Activated naive CD4-positive, alpha-beta T cell treated with anti-CD3 and anti-CD28 coated beads, Interleukin-2, amount 50 U/mL, for 16 hours (primary cell): ENCODE results near the gene SLFN5.
"Not testable (repeated sequence)": the region's sequence is repeated elsewhere in the genome, so short reads cannot be mapped to it uniquely, and the experiment has no call there.

Source experiments
- DNase-seq: peaks from one replicate; pipeline ENCODE4 v3.0.0-alpha.2; 2020

The SLFN5 gene

GRCh38 chr17:35242805-35243560, at the start of gene SLFN5:
TSS of gene SLFN5 (plus strand) at chr17:35243072. CDS start at chr17:35258691, 15,619 bp downstream.
- DNase-seq = peak; percentile 89

DNA sequence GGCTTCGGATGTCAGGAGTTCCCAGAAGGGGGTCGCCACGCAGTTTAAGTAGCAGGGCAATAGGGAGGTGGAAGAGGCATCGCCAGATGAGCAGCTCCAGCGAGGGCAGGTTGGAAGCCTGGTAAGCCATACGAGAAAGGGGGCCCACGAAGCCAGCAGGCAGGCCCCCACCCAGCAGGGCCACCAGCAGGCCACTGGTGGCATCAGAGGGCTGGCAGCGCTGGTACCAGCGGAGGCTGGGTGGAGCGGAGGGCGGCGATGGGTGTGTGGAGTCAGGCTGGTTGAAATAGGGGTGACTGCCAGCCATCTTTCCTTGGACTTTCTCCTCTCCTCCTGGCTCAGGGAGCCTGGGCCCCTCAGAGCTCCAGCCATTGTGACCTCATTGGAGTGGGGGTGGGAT, 48.9 kb upstream of the SLFN5 start, which contains the start of gene SLC35G3:
SLC35G3 (minus strand) TSS at position 393 of the 400 bp plus-strand sequence; CDS start at position 307, 86 bp downstream.
- DNase-seq = not testable (repeated sequence)

- not testable (repeated sequence) for DNase-seq
These were observed 47.8 kb upstream of the SLFN5 start for GRCh38 chr17:35195062-35195461.

DNA sequence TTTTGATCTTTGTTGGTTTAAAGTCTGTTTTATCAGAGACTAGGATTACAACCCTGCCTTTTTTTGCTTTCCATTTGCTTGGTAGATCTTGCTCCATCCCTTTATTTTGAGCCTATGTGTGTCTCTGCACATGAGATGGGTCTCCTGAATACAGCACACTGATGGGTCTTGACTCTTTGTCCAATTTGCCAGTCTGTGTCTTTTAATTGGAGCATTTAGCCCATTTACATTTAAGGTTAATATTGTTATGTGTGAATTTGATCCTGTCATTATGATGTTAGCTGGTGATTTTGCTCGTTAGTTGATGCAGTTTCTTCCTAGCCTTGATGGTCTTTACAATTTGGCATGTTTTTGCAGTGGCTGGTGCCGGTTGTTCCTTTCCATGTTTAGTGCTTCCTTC, 40.3 kb upstream of the SLFN5 start:
- DNase-seq = not testable (repeated sequence)

GRCh38 chr17:35210741-35211140, 32.1 kb upstream of the SLFN5 start:
- DNase-seq = peak; percentile 64

DNA sequence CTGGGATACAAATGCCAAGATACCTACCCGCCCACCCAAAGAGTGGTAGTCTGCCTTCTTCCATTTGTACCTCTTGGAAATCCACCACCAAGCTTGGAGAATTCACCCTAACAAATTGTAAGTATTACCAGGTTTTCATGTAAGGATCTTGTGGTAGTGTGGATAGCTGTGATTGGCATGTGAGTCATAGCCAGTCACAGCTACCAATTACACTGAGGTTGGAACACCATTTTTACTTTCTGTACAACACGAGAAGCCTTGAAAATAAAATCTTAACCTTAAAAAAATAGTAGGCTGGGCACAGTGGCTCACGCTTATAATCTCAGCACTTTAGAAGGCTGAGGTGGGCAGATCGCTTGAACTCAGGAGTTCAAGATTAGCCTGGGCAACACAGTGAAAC, 30.2 kb upstream of the SLFN5 start:
- no peak for DNase-seq

DNA sequence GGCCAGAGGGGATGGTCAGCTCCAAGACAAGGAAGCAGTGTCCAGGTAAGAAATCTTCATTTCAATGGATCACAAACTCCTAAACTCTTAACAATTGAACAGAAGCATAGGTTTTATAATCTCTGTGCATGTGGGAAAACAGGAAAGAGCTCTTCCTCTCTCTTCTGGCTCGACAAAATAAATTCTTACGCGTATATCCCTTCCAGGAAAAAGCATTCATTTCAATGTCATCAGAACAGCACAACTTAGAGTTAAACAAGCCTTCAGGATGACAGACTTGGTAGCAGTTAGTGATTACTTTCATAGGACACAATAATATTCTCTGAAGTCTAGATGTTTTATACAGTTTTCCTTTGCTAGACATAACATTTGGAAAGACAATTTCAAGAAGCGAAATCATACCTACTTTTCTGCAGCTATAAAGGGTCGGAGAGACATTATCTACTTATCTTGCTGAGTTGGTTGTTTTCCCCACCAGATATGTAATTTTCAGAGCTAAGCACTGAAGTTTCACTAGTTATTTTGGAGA, 29.4 kb upstream of the SLFN5 start:
- no peak for DNase-seq

DNA sequence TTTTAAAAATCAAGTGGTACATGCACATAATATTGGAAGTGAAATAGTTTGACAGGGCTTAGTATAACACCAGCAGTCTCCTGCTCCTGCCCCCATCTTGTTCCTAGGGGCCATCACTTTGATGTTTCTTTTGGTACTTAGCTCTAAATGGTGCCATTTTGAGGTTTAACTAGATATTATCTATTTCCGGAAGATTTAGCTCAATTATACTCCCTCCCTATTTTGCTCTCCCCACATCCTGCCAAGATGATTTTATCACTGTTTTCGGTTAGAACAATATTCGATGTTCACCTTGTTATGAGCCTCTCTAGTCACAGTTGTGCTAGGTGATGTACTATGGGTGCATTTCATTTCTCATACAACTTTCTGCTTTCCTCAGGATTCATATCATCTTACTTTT, 28.7 kb upstream of the SLFN5 start:
- DNase-seq = no peak

DNA sequence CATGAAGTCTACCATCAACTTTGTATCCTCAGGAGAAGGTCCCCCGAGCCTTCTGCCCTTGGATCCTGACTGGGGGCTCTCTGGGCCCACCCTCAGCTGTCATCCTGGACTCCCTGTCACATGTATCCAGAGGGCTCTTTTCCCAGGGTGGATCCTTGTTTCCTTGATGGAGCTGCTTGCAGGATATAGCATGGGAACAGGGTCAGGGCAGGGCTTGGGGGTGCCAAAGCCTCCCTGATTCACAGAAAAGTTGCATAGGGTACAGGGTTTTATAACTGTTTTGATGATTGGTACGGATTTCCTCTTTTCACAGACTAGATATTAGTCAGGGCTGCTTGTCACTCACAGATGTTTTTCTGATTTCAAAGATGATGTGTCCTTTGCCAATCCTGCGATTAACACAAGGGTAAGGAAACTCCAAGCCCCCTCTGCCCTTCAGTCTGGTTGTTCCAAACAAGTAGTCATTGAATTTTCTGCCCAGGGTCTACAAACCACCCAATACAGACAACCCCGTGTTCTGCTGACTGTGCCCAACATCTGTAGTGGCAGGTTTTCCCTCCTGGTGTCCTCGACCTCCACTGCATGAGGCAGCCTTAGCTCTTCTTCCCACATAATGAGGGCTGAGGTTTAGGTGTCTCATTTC, 28.1 kb upstream of the SLFN5 start:
- peak; percentile 24 for DNase-seq

GRCh38 chr17:35217107-35217506, 25.8 kb upstream of the SLFN5 start:
- no peak for DNase-seq

GRCh38 chr17:35218915-35219314, 24.0 kb upstream of the SLFN5 start:
- DNase-seq = no peak

- DNase-seq = no peak
These were observed 20.4 kb upstream of the SLFN5 start for GRCh38 chr17:35222452-35222851.

DNA sequence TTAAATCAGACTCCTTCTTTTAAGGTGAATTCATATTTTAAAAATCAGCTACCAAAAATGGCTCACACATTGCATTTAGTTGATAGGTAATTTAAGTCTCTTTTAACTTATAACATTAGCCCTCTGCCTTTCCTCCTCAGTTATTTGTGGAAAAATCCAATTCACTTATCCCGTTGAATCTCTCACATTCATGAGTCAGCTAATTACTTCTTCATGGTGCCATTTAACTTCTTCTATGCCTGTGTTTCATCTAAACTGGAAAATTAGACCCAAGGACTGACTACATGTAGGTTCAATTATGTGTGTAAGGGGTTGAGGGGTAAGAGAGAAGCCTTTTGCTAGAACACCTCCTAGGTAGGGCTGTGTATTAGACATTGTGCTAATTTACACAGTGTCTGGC, 18.4 kb upstream of the SLFN5 start:
- DNase-seq = no peak

DNA sequence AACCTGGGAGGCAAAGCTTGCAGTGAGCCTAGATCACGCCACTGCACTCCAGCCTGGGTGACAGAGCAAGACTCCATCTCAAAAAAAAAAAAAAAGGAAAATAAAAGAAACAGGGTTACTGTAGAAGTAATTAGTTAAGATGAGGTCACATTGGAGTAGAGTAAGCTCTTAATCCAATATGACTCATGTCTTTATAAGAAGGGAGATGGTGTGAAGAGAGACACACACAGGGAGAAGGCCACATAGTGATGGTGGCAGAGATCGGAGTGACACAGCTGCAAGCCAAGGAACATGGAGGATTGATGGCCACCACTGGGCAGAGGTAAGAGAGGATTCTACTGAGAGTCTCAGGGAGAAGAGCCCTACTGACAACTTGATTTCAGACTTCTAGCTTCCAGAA, 15.3 kb upstream of the SLFN5 start:
- DNase-seq = no peak

- no peak for DNase-seq
These were observed 13.2 kb upstream of the SLFN5 start for GRCh38 chr17:35229638-35230037.

- not testable (repeated sequence) for DNase-seq
These were observed 8.6 kb upstream of the SLFN5 start for GRCh38 chr17:35234315-35234714.

DNA sequence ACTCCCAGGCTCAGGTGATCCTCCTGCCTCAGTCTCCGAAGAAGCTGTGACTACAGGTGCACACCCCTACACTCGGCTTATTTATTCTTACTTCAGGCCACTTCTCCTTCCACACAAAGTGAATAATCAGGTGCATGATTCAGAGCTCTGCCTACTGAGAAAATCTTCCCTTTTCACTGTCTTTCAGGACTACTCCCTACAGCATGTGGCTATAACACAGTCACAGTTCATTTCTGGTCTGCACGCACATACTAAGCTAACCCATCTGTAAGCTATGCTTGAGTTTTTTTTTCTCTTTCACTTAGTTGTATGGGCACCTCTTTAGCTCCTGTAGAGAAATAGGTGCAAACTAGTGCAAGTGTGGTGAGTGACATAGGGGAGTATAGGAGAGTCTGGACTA, 7.6 kb upstream of the SLFN5 start:
- no peak for DNase-seq

- no peak for DNase-seq
These were observed 7.0 kb upstream of the SLFN5 start for GRCh38 chr17:35235917-35236316.

GRCh38 chr17:35236821-35237220, 6.1 kb upstream of the SLFN5 start:
- no peak for DNase-seq

DNA sequence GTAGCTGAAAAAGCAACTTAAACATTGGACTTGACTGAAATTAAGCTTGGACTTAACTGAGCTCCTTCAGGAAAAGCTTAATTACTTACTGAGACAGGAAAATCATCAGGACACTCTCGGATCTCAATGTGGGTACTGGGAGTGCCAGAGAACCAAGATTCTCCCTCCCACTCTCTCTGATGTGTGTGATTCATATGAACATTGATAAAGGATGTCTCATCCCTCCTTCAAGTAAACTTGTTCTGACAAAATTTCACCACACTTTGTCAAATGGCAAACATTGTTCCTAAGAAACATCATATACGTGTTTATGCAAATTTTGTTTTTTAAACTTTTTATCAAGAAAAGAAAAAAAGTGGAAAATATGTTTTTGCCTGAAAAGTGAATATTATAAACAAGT, 4.1 kb upstream of the SLFN5 start:
- DNase-seq = no peak

DNA sequence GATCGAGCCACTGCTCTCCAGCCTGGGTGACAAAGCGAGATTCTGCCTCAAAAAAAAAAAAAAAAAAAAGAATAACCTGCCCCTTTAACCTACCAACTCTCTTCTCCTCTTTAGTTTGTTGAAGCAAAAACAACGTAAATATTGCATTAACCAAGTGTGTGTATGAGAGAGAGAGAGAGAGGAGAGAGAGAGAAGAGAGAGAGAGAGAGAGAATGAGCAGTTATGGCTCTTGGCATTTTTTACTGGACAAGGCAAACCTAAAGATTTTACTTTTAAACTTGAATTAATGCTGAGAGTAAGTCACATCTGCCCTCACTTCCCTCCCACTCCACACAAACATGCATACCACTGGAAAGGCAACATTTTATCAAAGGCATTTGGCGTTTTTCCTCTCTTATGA, 3.0 kb upstream of the SLFN5 start:
- no peak for DNase-seq

GRCh38 chr17:35240861-35241260, 2.0 kb upstream of the SLFN5 start:
- no peak for DNase-seq

- peak; percentile 35 for DNase-seq
These were observed 1.4 kb upstream of the SLFN5 start for GRCh38 chr17:35241520-35241919.

- peak; percentile 86 for DNase-seq
These were observed 591 bp upstream of the SLFN5 start for GRCh38 chr17:35242158-35242804.
